HepG2 (cell line): Measurements from ENCODE around the gene PLXNC1. TPM values are rescaled to one million over a fixed set of nuclear protein-coding genes. Genes with fewer than 3 reads are reported as not detected.

ENCODE experiments used
- ATAC-seq: fragments of 200-7000 bp; cut with Tn5 transposase; 3 replicates; pipeline ENCODE4 v1.9.1; 2020; ENCODE audit warnings: mild to moderate bottlenecking, moderate library complexity
- BruUV-seq: library from RNA; stranded (reverse); fragments of 400-500 nt; replicated peaks from 2 replicates; lab custom pipeline; 2021; lab: Mats Ljungman, UMichigan
- CTCF ChIA-PET: fragments of 300-600 bp; formaldehyde crosslinking; extraction: SDS; loops from one replicate; lab custom pipeline; 2021; ENCODE audit warnings: low total read pairs, inconsistent platforms, low intra/inter-chr PET ratio; lab: Yijun Ruan, JAX
- POLR2A ChIA-PET: fragments of 350-600 bp; sonication (Branson Sonifier 250); formaldehyde crosslinking; loops from one replicate; lab custom pipeline; 2020; ENCODE audit warnings: antibody characterized with exemption, inconsistent platforms; lab: Yijun Ruan, JAX
- DNase-seq: peaks from one replicate; pipeline ENCODE4 v3.0.0-alpha.2; 2015; ENCODE audit warnings: low spot score
- FAIRE-seq: peaks from 3 replicates; lab custom pipeline; 2011; peaks lifted over from hg19 to GRCh38; lab: Jason Lieb, UNC
- H2AFZ ChIP-seq: one replicate; pipeline ENCODE4 v1.6.1; 2011; ENCODE audit warnings: low read length, inconsistent platforms
- H3K27ac ChIP-seq: fragments of 300-600 bp; 3 replicates; pipeline ENCODE4 v1.8.0; 2011; ENCODE audit warnings: mixed run types, mild to moderate bottlenecking, mixed read lengths, low read length, inconsistent platforms; ENCODE audit not compliant: insufficient read depth; ENCODE audit errors: extremely low read length
- H3K27me3 ChIP-seq, 2 experiments: fragments of 200-600 bp in 1 of 2; 2 replicates in 1 of 2; 3 replicates in 1 of 2; pipeline versions ENCODE4 v1.6.0 to v1.8.0; 2011; ENCODE audit warnings: low read length in 2 of 2, mild to moderate bottlenecking in 2 of 2, moderate library complexity in 2 of 2, inconsistent platforms in 1 of 2; ENCODE audit not compliant: insufficient read depth in 2 of 2, control insufficient read depth in 1 of 2
- H3K36me3 ChIP-seq, 2 experiments: fragments of 200-600 bp in 1 of 2; replicated peaks in 1 of 2; 2 replicates in 1 of 2; 3 replicates in 1 of 2; pipeline versions ENCODE4 v1.5.1 to v1.8.0; 2011; ENCODE audit warnings: low read length in 2 of 2, inconsistent platforms in 1 of 2; ENCODE audit not compliant: insufficient read depth in 2 of 2, control insufficient read depth in 1 of 2
- H3K4me1 ChIP-seq: 2 replicates; pipeline ENCODE4 v1.5.1; 2012; ENCODE audit warnings: low read length, inconsistent platforms; ENCODE audit not compliant: insufficient read depth
- H3K4me2 ChIP-seq: 2 replicates; pipeline ENCODE4 v1.6.0; 2011; ENCODE audit warnings: low read depth, low read length, inconsistent platforms
- H3K4me3 ChIP-seq, 3 experiments: fragments of 200-600 bp in 1 of 3; sonication (generic), shearing (Covaris generic) in 1 of 3; replicated peaks in 1 of 3; 2 replicates each; pipeline ENCODE4 v1.5.1; 2011 to 2016; ENCODE audit warnings: low read length in 3 of 3, inconsistent platforms in 2 of 3, low read depth in 2 of 3, mild to moderate bottlenecking in 2 of 3, control low read depth in 1 of 3, mixed read lengths in 1 of 3; ENCODE audit not compliant: insufficient read depth in 1 of 3
- H3K79me2 ChIP-seq: one replicate; pipeline ENCODE4 v1.6.1; 2011; ENCODE audit warnings: low read length, inconsistent platforms; ENCODE audit not compliant: insufficient read depth
- H3K9ac ChIP-seq: 2 replicates; pipeline ENCODE4 v1.6.0; 2011; ENCODE audit warnings: mild to moderate bottlenecking, low read depth, low read length, inconsistent platforms; ENCODE audit not compliant: insufficient read depth
- H3K9me3 ChIP-seq: 2 replicates; pipeline ENCODE4 v1.5.1; 2012; ENCODE audit warnings: mild to moderate bottlenecking, low read length
- H4K20me1 ChIP-seq: 2 replicates; pipeline ENCODE4 v1.6.0; 2011; ENCODE audit warnings: inconsistent platforms, mild to moderate bottlenecking, low read length, moderate library complexity; ENCODE audit not compliant: insufficient read depth
- ATRX ChIP-seq: sonication (generic); formaldehyde crosslinking; IDR thresholded peaks from 2 replicates; pipeline ENCODE4 v1.4.0; 2020; ENCODE audit warnings: missing genetic modification reagents, borderline replicate concordance
- CREBL2 ChIP-seq: sonication (generic); formaldehyde crosslinking; IDR thresholded peaks from 2 replicates; pipeline ENCODE4 v1.8.1; 2023; ENCODE audit warnings: missing genetic modification reagents, mild to moderate bottlenecking, borderline replicate concordance
- IKZF4 ChIP-seq: sonication (generic); formaldehyde crosslinking; IDR thresholded peaks from 2 replicates; pipeline ENCODE4 v1.5.1; 2020; ENCODE audit warnings: borderline replicate concordance, mild to moderate bottlenecking, low read depth, missing genetic modification reagents; ENCODE audit errors: not compliant biosample characterization
- JUNB ChIP-seq: sonication (generic); formaldehyde crosslinking; IDR thresholded peaks from 2 replicates; pipeline ENCODE4 v1.8.0; 2022; ENCODE audit warnings: missing genetic modification reagents, mild to moderate bottlenecking, borderline replicate concordance
- MAFF ChIP-seq: IDR thresholded peaks from 2 replicates; pipeline ENCODE4 v1.6.1; 2011; ENCODE audit warnings: low read depth, low read length, improper control_type of control experiment
- MEIS1 ChIP-seq: sonication (generic); formaldehyde crosslinking; IDR thresholded peaks from 2 replicates; pipeline ENCODE4 v1.9.0; 2021; ENCODE audit warnings: mild to moderate bottlenecking, missing genetic modification reagents, moderate library complexity, borderline replicate concordance
- NFATC3 ChIP-seq: sonication (generic); formaldehyde crosslinking; IDR thresholded peaks from 2 replicates; pipeline ENCODE4 v1.5.1; 2020; ENCODE audit warnings: mild to moderate bottlenecking, missing genetic modification reagents
- TAF15 ChIP-seq: fragments of 200-400 bp; formaldehyde crosslinking; IDR thresholded peaks from one replicate; pipeline ENCODE4 v1.6.1; 2018; ENCODE audit warnings: mild to moderate bottlenecking, low read depth, low read length; ENCODE audit not compliant: poor library complexity, severe bottlenecking
- ZNF143 ChIP-seq: sonication (generic); formaldehyde crosslinking; IDR thresholded peaks from 2 replicates; pipeline ENCODE4 v1.4.0; 2020; ENCODE audit warnings: missing genetic modification reagents
- ZNF264 ChIP-seq: sonication (generic); formaldehyde crosslinking; IDR thresholded peaks from 2 replicates; pipeline ENCODE4 v1.4.0; 2020; ENCODE audit warnings: missing genetic modification reagents
- ZNF343 ChIP-seq: sonication (generic); formaldehyde crosslinking; IDR thresholded peaks from 2 replicates; pipeline ENCODE4 v1.4.0; 2020; ENCODE audit warnings: mild to moderate bottlenecking, missing genetic modification reagents
- ZNF367 ChIP-seq: sonication (generic); formaldehyde crosslinking; IDR thresholded peaks from 2 replicates; pipeline ENCODE4 v1.4.0; 2020; ENCODE audit warnings: missing genetic modification reagents, borderline replicate concordance
- ZNF724P ChIP-seq: sonication (generic); formaldehyde crosslinking; IDR thresholded peaks from 2 replicates; pipeline ENCODE4 v1.8.0; 2022; ENCODE audit warnings: missing genetic modification reagents, borderline replicate concordance
- ZNF776 ChIP-seq: sonication (generic); formaldehyde crosslinking; IDR thresholded peaks from 2 replicates; pipeline ENCODE4 v1.4.0; 2020; ENCODE audit warnings: mild to moderate bottlenecking, missing genetic modification reagents
- ZSCAN30 ChIP-seq: sonication (generic); formaldehyde crosslinking; IDR thresholded peaks from 2 replicates; pipeline ENCODE4 v1.5.0; 2020; ENCODE audit warnings: mild to moderate bottlenecking, missing genetic modification reagents
- ZZZ3 ChIP-seq: sonication (generic); formaldehyde crosslinking; IDR thresholded peaks from 2 replicates; pipeline ENCODE4 v1.4.0; 2020; ENCODE audit warnings: missing genetic modification reagents, mild to moderate bottlenecking, borderline replicate concordance
- WGBS: methylation state at CpG from one replicate; pipeline ENCODE4 v1.1.6; 2017; ENCODE audit warnings: low lambda C conversion rate; 5-methylcytosine and 5-hydroxymethylcytosine counted together
- in situ Hi-C: cut with HindIII; loops from 2 replicates; pipeline ENCODE4 v1.10.0; 2017; ENCODE audit warnings: low pct_unique_long_range_greater_than_20kb; ENCODE audit not compliant: extremely low pct_ligation_motif_present
- intact Hi-C: fragments of 100-400 bp; cut with micrococcal nuclease; formaldehyde crosslinking; loops from one replicate; pipeline ENCODE4 v1.10.0; 2022; ENCODE audit not compliant: unreplicated experiment
- polyA plus RNA-seq, 8 experiments: library from polyadenylated mRNA; depleted of rRNA in 3 of 8; stranded (reverse) in 7 of 8; unstranded in 1 of 8; fragments of >200 nt; fragmentation: Illumina TruSeq in 4 of 8; extraction: Trizol in 4 of 8; gene quantifications; 2 replicates each; pipeline versions ENCODE4 v1.2.1 to v1.2.3, GENCODE V29; 2011 to 2016; ENCODE audit warnings: low read depth in 4 of 8, missing spikeins in 1 of 8, mixed read lengths in 1 of 8; ENCODE audit not compliant: insufficient read depth in 1 of 8
- total RNA-seq, 5 experiments: library from RNA; depleted of rRNA; stranded (reverse); fragments of >200 nt; fragmentation: Illumina TruSeq; extraction: Trizol; gene quantifications; 2 replicates each; pipeline ENCODE4 v1.2.3, GENCODE V29; 2016; ENCODE audit warnings: low read depth in 1 of 5
- TF ChIP-seq, protein P1 (sequence below): sonication (generic); formaldehyde crosslinking; IDR thresholded peaks from 2 replicates; pipeline ENCODE4 v1.9.0; 2022; ENCODE audit warnings: missing genetic modification reagents, mild to moderate bottlenecking, borderline replicate concordance
- TF ChIP-seq, protein P2 (sequence below): sonication (generic); formaldehyde crosslinking; IDR thresholded peaks from 2 replicates; pipeline ENCODE4 v1.9.0; 2021; ENCODE audit warnings: missing genetic modification reagents, borderline replicate concordance

Gene PLXNC1
- total and polyA plus RNA-seq, 2 of the 13 experiments (the other 11 are each of a cell fraction or from before 2014, with no cell fraction given): 6.6 to 11.2 TPM

DNA sequence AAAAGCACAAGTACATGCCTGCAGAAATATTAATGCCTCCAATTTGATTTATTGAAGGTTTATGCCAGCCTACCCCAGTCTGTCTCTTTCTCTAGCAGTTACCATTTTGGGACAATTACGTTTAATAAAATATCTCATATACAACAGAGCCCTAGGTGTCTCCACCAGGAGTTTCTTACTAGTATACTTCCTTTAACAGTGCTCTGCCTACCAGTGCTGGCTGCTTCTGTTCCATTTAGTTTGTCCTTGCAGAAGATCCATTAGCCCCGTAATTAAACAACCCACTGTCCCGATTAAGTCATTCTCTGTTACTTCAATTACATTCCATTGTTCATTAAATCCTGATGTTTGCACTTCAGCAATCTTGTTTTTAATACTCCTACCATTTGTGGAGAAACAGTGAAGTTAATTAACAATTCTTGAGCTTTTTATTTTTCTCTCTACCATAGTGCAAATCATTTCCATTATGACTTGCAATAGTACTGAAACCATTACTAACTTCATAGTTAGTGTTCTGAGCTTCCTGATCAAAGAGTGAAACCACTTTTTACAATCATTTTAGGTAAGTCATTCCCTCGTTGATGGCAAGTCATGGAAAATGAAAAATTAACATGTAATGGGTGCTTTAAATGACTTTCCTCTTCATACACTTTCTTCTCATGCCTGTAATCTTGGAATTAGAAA lies 121.1 kb downstream of the PLXNC1 start:
- in situ Hi-C loops: loop anchor here (5.0 kb wide), 1 partner anchor 263 kb away; no protein-coding TSS in a partner anchor
- Histone ChIP-seq H3K4me1 (no peaks in the 10 kb centered on the region), H2AFZ (no peak overlapping the region), H3K9me3 (no peaks in the 10 kb centered on the region), H3K27me3 (no peaks in the 10 kb centered on the region), H3K4me3 (no peak overlapping the region), H3K9ac (no peak overlapping the region), H3K4me2 (no peak overlapping the region), H3K27ac (no peak overlapping the region), H4K20me1 (no peaks in the 10 kb centered on the region), H3K36me3 (peaks cover 1 to 8% of the 10 kb centered on the region in 2 experiments; a peak in 1 of 5 replicates), H3K79me2 (no peaks in the 10 kb centered on the region)
- TF ChIP-seq NFATC3 (CRISPR knock-in tag) (no peak), TAF15 (no peak), ZNF724P (CRISPR knock-in tag) (no peak), ZSCAN30 (no peak), CREBL2 (CRISPR knock-in tag) (no peak), JUNB (CRISPR knock-in tag) (no peak), ZNF343 (no peak), ZNF143 (CRISPR knock-in tag) (no peak), MEIS1 (no peak), ZNF367 (CRISPR knock-in tag) (no peak), IKZF4 (CRISPR knock-in tag) (no peak), ZNF776 (CRISPR knock-in tag) (no peak), MAFF (no peak), ZNF264 (CRISPR knock-in tag) (no peak), ATRX (CRISPR knock-in tag) (no peak), ZZZ3 (CRISPR knock-in tag) (no peak)
- TF ChIP-seq, protein P1, sequence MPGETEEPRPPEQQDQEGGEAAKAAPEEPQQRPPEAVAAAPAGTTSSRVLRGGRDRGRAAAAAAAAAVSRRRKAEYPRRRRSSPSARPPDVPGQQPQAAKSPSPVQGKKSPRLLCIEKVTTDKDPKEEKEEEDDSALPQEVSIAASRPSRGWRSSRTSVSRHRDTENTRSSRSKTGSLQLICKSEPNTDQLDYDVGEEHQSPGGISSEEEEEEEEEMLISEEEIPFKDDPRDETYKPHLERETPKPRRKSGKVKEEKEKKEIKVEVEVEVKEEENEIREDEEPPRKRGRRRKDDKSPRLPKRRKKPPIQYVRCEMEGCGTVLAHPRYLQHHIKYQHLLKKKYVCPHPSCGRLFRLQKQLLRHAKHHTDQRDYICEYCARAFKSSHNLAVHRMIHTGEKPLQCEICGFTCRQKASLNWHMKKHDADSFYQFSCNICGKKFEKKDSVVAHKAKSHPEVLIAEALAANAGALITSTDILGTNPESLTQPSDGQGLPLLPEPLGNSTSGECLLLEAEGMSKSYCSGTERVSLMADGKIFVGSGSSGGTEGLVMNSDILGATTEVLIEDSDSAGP (CRISPR knock-in tag): no peak
- TF ChIP-seq, protein P2, sequence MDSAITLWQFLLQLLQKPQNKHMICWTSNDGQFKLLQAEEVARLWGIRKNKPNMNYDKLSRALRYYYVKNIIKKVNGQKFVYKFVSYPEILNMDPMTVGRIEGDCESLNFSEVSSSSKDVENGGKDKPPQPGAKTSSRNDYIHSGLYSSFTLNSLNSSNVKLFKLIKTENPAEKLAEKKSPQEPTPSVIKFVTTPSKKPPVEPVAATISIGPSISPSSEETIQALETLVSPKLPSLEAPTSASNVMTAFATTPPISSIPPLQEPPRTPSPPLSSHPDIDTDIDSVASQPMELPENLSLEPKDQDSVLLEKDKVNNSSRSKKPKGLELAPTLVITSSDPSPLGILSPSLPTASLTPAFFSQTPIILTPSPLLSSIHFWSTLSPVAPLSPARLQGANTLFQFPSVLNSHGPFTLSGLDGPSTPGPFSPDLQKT: no peak
- FAIRE-seq (no peak), ATAC-seq (no peak), DNase-seq (no peak)
- no TSS peak for BruUV-seq
- 91% methylated on average over 4 of the region's 4 CpGs for whole genome bisulfite sequencing
- intact Hi-C loops: no loop called here
- CTCF ChIA-PET: no interaction called here
- POLR2A ChIA-PET: no interaction called here
